Measurements from ENCODE around the gene TP53. TPM values are rescaled to one million over a fixed set of nuclear protein-coding genes. Genes with fewer than 3 reads are reported as not detected.

Gene TP53
- total RNA-seq, 4 donors from 2014 or later = 14.1 to 17.0 (median 15.4) TPM

DNA sequence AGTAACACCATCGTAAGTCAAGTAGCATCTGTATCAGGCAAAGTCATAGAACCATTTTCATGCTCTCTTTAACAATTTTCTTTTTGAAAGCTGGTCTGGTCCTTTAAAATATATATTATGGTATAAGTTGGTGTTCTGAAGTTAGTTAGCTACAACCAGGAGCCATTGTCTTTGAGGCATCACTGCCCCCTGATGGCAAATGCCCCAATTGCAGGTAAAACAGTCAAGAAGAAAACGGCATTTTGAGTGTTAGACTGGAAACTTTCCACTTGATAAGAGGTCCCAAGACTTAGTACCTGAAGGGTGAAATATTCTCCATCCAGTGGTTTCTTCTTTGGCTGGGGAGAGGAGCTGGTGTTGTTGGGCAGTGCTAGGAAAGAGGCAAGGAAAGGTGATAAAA lies 14.1 kb downstream of the TP53 start:
- Histone ChIP-seq H3K36me3 (peaks cover 5 to 73% of the 10 kb centered on the region in 2 donors), H3K4me1 (no peaks in the 10 kb centered on the region), H3K27ac (no peak overlapping the region), H3K27me3 (no peaks in the 10 kb centered on the region), H3K4me3 (no peak overlapping the region), H3K9me3 (no peaks in the 10 kb centered on the region)
- TF ChIP-seq, protein P1, sequence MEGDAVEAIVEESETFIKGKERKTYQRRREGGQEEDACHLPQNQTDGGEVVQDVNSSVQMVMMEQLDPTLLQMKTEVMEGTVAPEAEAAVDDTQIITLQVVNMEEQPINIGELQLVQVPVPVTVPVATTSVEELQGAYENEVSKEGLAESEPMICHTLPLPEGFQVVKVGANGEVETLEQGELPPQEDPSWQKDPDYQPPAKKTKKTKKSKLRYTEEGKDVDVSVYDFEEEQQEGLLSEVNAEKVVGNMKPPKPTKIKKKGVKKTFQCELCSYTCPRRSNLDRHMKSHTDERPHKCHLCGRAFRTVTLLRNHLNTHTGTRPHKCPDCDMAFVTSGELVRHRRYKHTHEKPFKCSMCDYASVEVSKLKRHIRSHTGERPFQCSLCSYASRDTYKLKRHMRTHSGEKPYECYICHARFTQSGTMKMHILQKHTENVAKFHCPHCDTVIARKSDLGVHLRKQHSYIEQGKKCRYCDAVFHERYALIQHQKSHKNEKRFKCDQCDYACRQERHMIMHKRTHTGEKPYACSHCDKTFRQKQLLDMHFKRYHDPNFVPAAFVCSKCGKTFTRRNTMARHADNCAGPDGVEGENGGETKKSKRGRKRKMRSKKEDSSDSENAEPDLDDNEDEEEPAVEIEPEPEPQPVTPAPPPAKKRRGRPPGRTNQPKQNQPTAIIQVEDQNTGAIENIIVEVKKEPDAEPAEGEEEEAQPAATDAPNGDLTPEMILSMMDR (IDR thresholded peaks at IDR 0.05 in 4 of 5, conservative IDR thresholded peaks at IDR 0.05 in 1 of 5) = peak in 1 of 5 experiments; percentile 7
- no peak for TF ChIP-seq POLR2A (IDR thresholded peaks at IDR 0.05)
- ATAC-seq (no peak), DNase-seq (no peak)
- in situ Hi-C loops (cut with MboI; ENCODE audit: low sequenced_read_pairs in 4 of 4) (no loop called here), intact Hi-C loops (cut with DNase I; ENCODE audit: low total_unique reads) (no loop called here)

DNA sequence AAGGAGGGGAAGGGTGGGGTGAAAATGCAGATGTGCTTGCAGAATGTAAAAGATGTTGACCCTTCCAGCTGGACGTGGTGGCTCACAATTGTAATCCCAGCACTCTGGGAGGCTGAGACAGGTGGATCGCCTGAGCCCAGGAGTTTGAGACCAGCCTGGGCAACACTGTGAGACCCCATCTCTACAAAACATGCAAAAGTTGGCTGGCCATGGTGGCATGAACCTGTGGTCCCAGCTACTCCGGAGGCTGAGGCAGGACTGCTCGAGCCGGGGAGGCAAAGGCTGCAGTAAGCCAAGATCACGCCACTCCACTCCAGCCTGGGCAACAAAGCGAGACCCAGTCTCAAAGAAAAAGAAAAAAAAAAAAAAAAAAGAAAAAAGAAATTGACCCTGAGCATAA lies 18.8 kb downstream of the TP53 start:
- Histone ChIP-seq H3K27ac (no peak overlapping the region), H3K27me3 (no peaks in the 10 kb centered on the region), H3K4me3 (no peak overlapping the region), H3K36me3 (peaks cover 5 to 54% of the 10 kb centered on the region in 2 donors), H3K9me3 (no peaks in the 10 kb centered on the region), H3K4me1 (no peaks in the 10 kb centered on the region)
- TF ChIP-seq, protein P1 (IDR thresholded peaks at IDR 0.05 in 4 of 5, conservative IDR thresholded peaks at IDR 0.05 in 1 of 5) = no peak
- TF ChIP-seq POLR2A (IDR thresholded peaks at IDR 0.05) = no peak
- ATAC-seq (no peak), DNase-seq (no peak)
- intact Hi-C loops (cut with DNase I; ENCODE audit: low total_unique reads) = no loop called here
- in situ Hi-C loops (cut with MboI; ENCODE audit: low sequenced_read_pairs in 4 of 4) = no loop called here

DNA sequence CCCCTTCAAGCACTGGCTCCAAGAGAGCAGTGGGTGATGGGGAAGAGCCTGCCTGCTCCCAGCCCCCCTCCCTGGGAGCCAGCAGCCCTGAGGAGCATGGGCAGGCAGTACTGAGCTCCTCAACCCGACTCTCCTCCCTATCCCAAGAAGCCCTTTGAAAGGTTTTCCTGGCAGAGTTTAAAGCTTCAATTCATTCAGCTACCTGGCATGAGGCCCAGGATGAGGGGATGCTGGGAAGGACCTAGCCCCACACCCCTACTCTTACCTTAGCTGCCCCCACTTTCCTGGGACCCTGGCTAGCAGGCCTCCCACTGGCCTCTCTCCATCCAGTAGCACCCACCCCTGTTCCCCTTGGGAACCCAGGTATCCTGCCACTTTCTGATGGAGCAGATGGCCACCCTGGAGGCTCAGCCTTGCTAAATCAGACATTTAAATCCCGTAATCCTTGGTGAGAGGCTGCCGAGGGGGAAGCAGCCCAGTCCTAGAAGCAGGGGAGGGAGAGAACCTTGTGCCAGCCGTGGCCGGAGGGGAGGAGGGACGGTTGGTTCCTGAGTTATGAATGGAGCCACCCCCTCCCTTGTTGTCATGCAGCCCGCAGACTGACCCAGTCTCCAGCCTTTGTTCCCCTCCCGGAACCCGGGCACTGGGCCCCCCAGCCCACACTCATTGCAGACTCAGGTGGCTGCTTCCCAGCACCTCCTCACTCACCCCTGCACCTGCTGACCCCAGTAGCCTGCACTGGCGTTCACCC lies 19.5 kb downstream of the TP53 start:
- intact Hi-C loops (cut with DNase I; ENCODE audit: low total_unique reads) = no loop called here
- H3K27me3 ChIP-seq = no peaks in the 10 kb centered on the region
- H3K27ac ChIP-seq = no peak overlapping the region
- in situ Hi-C loops (cut with MboI; ENCODE audit: low sequenced_read_pairs in 4 of 4) = no loop called here
- peaks cover 0 to 48% of the 10 kb centered on the region in 2 donors for H3K36me3 ChIP-seq
- H3K4me1 ChIP-seq = no peaks in the 10 kb centered on the region
- H3K4me3 ChIP-seq = no peak overlapping the region
- TF ChIP-seq POLR2A (IDR thresholded peaks at IDR 0.05) = no peak
- TF ChIP-seq, protein P1 (IDR thresholded peaks at IDR 0.05 in 4 of 5, conservative IDR thresholded peaks at IDR 0.05 in 1 of 5) = no peak
- DNase-seq (no peak), ATAC-seq (no peak)
- H3K9me3 ChIP-seq = no peaks in the 10 kb centered on the region

DNA sequence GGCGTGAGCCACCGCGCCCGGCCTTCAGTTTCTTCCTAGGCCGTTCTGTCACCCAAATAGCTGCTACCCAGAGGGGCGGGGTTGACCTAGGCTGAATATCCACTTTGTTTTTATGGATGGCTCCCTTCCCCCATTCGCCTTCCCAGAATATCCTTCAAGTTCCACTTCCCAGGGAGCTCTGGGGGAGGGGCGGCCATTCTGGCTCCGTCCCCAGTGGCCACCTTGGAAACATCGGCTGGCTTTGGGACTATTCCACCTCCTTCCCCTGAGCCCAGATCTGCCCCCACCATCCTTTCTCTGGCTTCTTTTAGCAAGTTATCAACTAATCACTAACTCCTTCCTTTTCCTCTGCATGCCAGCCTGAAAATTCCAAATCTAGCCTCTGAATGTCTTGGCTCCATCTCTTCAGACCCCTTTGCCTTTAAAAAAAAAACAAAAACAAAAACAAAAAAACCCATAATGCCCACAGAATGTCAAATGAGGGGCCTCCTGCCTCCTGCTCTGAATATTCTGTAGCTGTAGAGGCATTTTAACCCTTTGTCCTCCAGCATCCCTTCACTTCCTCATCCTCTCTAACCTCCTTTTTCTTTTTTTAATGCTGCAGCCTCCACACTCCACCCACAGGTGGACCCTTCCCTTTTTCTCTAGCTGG lies 30.2 kb downstream of the TP53 start:
- in situ Hi-C loops (cut with MboI; ENCODE audit: low sequenced_read_pairs in 4 of 4) = no loop called here
- Histone ChIP-seq H3K27me3 (peaks cover 5 to 7% (median 7%) of the 10 kb centered on the region in 3 donors), H3K9me3 (no peaks in the 10 kb centered on the region), H3K4me3 (no peak overlapping the region), H3K4me1 (no peaks in the 10 kb centered on the region), H3K27ac (no peak overlapping the region), H3K36me3 (no peaks in the 10 kb centered on the region)
- DNase-seq = peak in 1 of 2 donors; percentile 20
- TF ChIP-seq POLR2A (IDR thresholded peaks at IDR 0.05) = no peak
- TF ChIP-seq, protein P1 (IDR thresholded peaks at IDR 0.05 in 4 of 5, conservative IDR thresholded peaks at IDR 0.05 in 1 of 5) = no peak
- no peak for ATAC-seq
- intact Hi-C loops (cut with DNase I; ENCODE audit: low total_unique reads) = no loop called here

Measured in gastrocnemius medialis (tissue), 4 donors.